ENCODE data around the gene HNRNPUL2. TPM values are rescaled to one million over a fixed set of nuclear protein-coding genes. Genes with fewer than 3 reads are reported as not detected.

The HNRNPUL2 gene
- total RNA-seq, 1 experiment from 2014 or later, result 43.5 TPM

DNA sequence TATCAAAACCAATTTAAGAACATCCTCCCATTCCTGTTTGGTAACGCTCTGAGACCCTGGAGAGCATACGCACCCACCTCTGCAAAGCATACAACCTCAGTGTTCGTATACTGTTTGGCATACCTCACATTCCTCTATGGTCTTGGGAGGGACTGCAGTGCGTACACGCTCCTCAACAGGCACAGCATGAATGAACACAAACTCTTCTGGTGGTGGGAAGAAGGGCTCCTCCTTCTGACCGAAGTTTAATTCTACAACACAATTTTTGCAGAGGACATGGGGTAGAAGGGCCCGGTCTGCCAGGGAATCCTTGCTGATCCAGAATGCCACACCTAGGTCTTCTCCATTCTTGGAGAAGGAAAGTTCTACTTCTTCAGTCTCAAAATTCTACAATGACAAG lies 5.3 kb downstream of the HNRNPUL2 start:
- H4K91ac ChIP-seq (ENCODE audit: insufficient read length, low read depth, low read length), result no peak overlapping the region
- H3K9me3 ChIP-seq (ENCODE audit: control insufficient read depth, low read depth, low read length), result no peaks in the 10 kb centered on the region
- no CpG with 5 or more reads among the region's 7 CpGs for WGBS (ENCODE audit: extremely low coverage, insufficient read length, low lambda C conversion rate)
- Mint-ChIP-seq H3K27me3 (ENCODE audit: low read depth) (no peaks in the 10 kb centered on the region), H3K27ac (peak overlapping the region in 2 of 3 experiments; percentile 18 to 91; a peak in 2 of 7 replicates), H3K9me3 (no peaks in the 10 kb centered on the region), H3K36me3 (ENCODE audit: insufficient read depth in 1 of 3, low read depth in 3 of 3) (peaks cover 61 to 87% (median 86%) of the 10 kb centered on the region in 3 experiments), H3K4me3 (no peak overlapping the region), H3K4me1 (peaks cover 17 to 23% of the 10 kb centered on the region in 2 experiments)
- H3K9ac ChIP-seq (ENCODE audit: extremely low read depth, insufficient read length, low read length), result no peak overlapping the region
- H2AFZ ChIP-seq (ENCODE audit: low read length), result no peak overlapping the region
- H4K5ac ChIP-seq (ENCODE audit: insufficient read length, low read depth, low read length), result no peak overlapping the region
- H3T11ph ChIP-seq (ENCODE audit: low read length), result no peak overlapping the region
- H4K8ac ChIP-seq (replicated peaks; ENCODE audit: insufficient read length, low read depth, low read length), result no peak overlapping the region
- no peak overlapping the region for H2BK15ac ChIP-seq (ENCODE audit: low read depth, low read length)
- H3K79me1 ChIP-seq (ENCODE audit: insufficient read depth, low read depth, low read length, poor library complexity, severe bottlenecking), result peaks cover 6% of the 10 kb centered on the region
- no peak overlapping the region for H2AK5ac ChIP-seq (ENCODE audit: insufficient read length, low read length)
- DNase-seq, result no peak
- H3K4me1 ChIP-seq (ENCODE audit: insufficient read depth, low read length), result no peaks in the 10 kb centered on the region
- no peak overlapping the region for H2BK20ac ChIP-seq (ENCODE audit: low read depth, low read length, poor library complexity, severe bottlenecking)
- H3K4me2 ChIP-seq (ENCODE audit: insufficient read depth, insufficient read length, low read length), result no peak overlapping the region
- H3K14ac ChIP-seq (ENCODE audit: insufficient read depth, low read length), result no peak overlapping the region
- H3K23ac ChIP-seq (ENCODE audit: insufficient read length, low read depth, low read length), result no peak overlapping the region
- H3K4ac ChIP-seq (ENCODE audit: low read depth, low read length), result no peak overlapping the region
- H2BK12ac ChIP-seq (ENCODE audit: insufficient read length, low read depth, low read length), result no peak overlapping the region
- H3K79me2 ChIP-seq (ENCODE audit: insufficient read depth, low read length), result peaks cover 23% of the 10 kb centered on the region
- peaks cover 10% of the 10 kb centered on the region for H3K23me2 ChIP-seq (ENCODE audit: insufficient read length, low read depth, low read length, poor library complexity, severe bottlenecking)
- peak; percentile 41; the same call in 2 of the 3 replicates for TF ChIP-seq CTCF (conservative IDR thresholded peaks at IDR 0.05)
- no peaks in the 10 kb centered on the region for H3K27me3 ChIP-seq (ENCODE audit: insufficient read depth, low read length)
- H4K20me1 ChIP-seq (ENCODE audit: control insufficient read depth, insufficient read depth, insufficient read length), result no peaks in the 10 kb centered on the region
- H3K56ac ChIP-seq (ENCODE audit: insufficient read length, low read depth, low read length), result no peak overlapping the region
- H2BK120ac ChIP-seq (ENCODE audit: low read depth, low read length, poor library complexity, severe bottlenecking), result no peak overlapping the region
- no peak overlapping the region for H2BK5ac ChIP-seq (ENCODE audit: insufficient read length, low read length)
- H3K27ac ChIP-seq (ENCODE audit: insufficient read length, low read depth, low read length), result no peak overlapping the region
- H3K18ac ChIP-seq (ENCODE audit: insufficient read length, low read depth, low read length), result no peak overlapping the region

Measured in H9 (cell line).